ENCODE results near the gene GYG2. TPM values are rescaled to one million over a fixed set of nuclear protein-coding genes. Genes with fewer than 3 reads are reported as not detected.

Gene GYG2
- total RNA-seq, 1 experiment from 2014 or later: not detected

- no peak for DNase-seq (ENCODE audit: low read depth, low spot score)
- no peaks in the 10 kb centered on the region for H3K79me2 ChIP-seq (ENCODE audit: insufficient read depth, low read length)
- no peaks in the 10 kb centered on the region for H3K9me3 ChIP-seq (ENCODE audit: control insufficient read depth in 1 of 2, insufficient read depth in 1 of 2, low read depth in 1 of 2, low read length in 2 of 2)
- H3K4me1 ChIP-seq (ENCODE audit: control insufficient read depth in 1 of 2, insufficient read depth in 2 of 2, low read length in 2 of 2): no peaks in the 10 kb centered on the region; a peak in 1 of 4 replicates
- no peak overlapping the region for H2AFZ ChIP-seq (ENCODE audit: low read depth, low read length, poor library complexity, severe bottlenecking)
- no peaks in the 10 kb centered on the region for H3K9me2 ChIP-seq (ENCODE audit: insufficient read depth)
- no peak for TF ChIP-seq POLR2AphosphoS5 (IDR thresholded peaks at IDR 0.05; ENCODE audit: low read depth, low read length)
- TF ChIP-seq CTCF (IDR thresholded peaks at IDR 0.05 in 2 of 3, conservative IDR thresholded peaks at IDR 0.05 in 1 of 3; ENCODE audit: borderline replicate concordance in 1 of 3, insufficient read depth in 1 of 3, low read depth in 2 of 3, low read length in 2 of 3): no peak
- TF ChIP-seq, protein P1, sequence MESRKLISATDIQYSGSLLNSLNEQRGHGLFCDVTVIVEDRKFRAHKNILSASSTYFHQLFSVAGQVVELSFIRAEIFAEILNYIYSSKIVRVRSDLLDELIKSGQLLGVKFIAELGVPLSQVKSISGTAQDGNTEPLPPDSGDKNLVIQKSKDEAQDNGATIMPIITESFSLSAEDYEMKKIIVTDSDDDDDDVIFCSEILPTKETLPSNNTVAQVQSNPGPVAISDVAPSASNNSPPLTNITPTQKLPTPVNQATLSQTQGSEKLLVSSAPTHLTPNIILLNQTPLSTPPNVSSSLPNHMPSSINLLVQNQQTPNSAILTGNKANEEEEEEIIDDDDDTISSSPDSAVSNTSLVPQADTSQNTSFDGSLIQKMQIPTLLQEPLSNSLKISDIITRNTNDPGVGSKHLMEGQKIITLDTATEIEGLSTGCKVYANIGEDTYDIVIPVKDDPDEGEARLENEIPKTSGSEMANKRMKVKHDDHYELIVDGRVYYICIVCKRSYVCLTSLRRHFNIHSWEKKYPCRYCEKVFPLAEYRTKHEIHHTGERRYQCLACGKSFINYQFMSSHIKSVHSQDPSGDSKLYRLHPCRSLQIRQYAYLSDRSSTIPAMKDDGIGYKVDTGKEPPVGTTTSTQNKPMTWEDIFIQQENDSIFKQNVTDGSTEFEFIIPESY (IDR thresholded peaks at IDR 0.05; ENCODE audit: extremely low read depth, insufficient replicate concordance, low read length): no peak
- TF ChIP-seq SIN3A (IDR thresholded peaks at IDR 0.05; ENCODE audit: low read depth): no peak
- TF ChIP-seq FOSL1 (IDR thresholded peaks at IDR 0.05; ENCODE audit: low read depth): no peak
- TF ChIP-seq EZH2phosphoT487 (IDR thresholded peaks at IDR 0.05; ENCODE audit: borderline replicate concordance): no peak
- TF ChIP-seq EGR1 (IDR thresholded peaks at IDR 0.05; ENCODE audit: low read depth): no peak
- TF ChIP-seq SRF (IDR thresholded peaks at IDR 0.05; ENCODE audit: low read depth): no peak
- TF ChIP-seq POLR2A (IDR thresholded peaks at IDR 0.05; ENCODE audit: borderline replicate concordance, extremely low read depth, insufficient read depth, insufficient read length): no peak
- TF ChIP-seq, protein P2, sequence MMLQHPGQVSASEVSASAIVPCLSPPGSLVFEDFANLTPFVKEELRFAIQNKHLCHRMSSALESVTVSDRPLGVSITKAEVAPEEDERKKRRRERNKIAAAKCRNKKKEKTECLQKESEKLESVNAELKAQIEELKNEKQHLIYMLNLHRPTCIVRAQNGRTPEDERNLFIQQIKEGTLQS (IDR thresholded peaks at IDR 0.05): no peak
- no peak for TF ChIP-seq ELF1 (IDR thresholded peaks at IDR 0.05; ENCODE audit: borderline replicate concordance, low read depth)
- TF ChIP-seq, protein P3, sequence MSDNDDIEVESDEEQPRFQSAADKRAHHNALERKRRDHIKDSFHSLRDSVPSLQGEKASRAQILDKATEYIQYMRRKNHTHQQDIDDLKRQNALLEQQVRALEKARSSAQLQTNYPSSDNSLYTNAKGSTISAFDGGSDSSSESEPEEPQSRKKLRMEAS (IDR thresholded peaks at IDR 0.05): no peak
- H3K4me2 ChIP-seq (ENCODE audit: low read length): peak overlapping the region; percentile 70
- BruUV-seq (replicated peaks): no TSS peak
- no peak overlapping the region for H3K9ac ChIP-seq (ENCODE audit: low read length)
- intact Hi-C loops (cut with micrococcal nuclease): no loop called here
- POLR2A ChIA-PET: interaction anchor here (0.6 kb wide), 2 partner anchors 19 to 186 kb away, joined by 4 to 7 read pairs; no protein-coding TSS in a partner anchor
- CTCF ChIA-PET: no interaction called here
- no peaks in the 10 kb centered on the region for H3K27me3 ChIP-seq (ENCODE audit: insufficient read depth, low read length)
- ATAC-seq: peak; percentile 1; the same call in 1 of the 2 replicates
- RAD21 ChIA-PET (ENCODE audit: low non-redundant PET in 1 of 2, low total read pairs in 2 of 2, uncharacterized antibody in 2 of 2, unreplicated experiment in 2 of 2): no interaction called here
- peak overlapping the region; percentile 55 to 63; a peak in 3 of 4 replicates for H3K4me3 ChIP-seq (replicated peaks in 1 of 2; ENCODE audit: low read depth in 1 of 2, low read length in 2 of 2)
- no peaks in the 10 kb centered on the region for H4K20me1 ChIP-seq (ENCODE audit: insufficient read depth)
- no peak overlapping the region for H3K27ac ChIP-seq (ENCODE audit: low read depth, low read length)
- H3K36me3 ChIP-seq (ENCODE audit: control insufficient read depth in 1 of 2, insufficient read depth in 2 of 2, low read length in 2 of 2): no peaks in the 10 kb centered on the region
Measured at GRCh38 chrX:2928191-2928582, 99.5 kb downstream of the GYG2 start.

Measured in HCT116 (cell line).